Kasumi-1 (cell line): ENCODE results near the gene EMILIN2.

Experiments used
- DNase-seq, 2 experiments: peaks; one replicate each; lab custom pipeline; 2025; lab: John Stamatoyannopoulos, UW

The EMILIN2 gene

DNA sequence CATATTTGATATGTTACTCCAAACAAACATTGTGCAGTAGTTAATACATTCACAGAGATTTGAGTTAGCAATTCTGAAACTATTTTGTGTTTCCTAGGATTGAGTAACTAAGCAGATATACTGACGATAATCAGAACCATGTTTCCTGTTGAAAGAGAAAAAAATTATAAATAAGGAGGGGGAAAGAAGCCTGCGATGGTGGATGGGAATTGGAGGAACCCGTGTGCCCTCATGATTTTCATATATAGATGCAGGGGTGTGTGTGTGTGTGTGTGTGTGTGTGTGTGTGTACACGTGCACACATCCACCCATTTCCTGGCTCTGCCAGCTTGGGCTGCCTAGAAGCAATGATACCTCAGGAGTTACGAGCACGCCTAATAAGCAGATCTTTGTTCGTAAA is 109.2 kb downstream of the EMILIN2 start:
- DNase-seq = no peak

GRCh38 chr18:2958819-2959298 is 112.1 kb downstream of the EMILIN2 start:
- DNase-seq = no peak

DNA sequence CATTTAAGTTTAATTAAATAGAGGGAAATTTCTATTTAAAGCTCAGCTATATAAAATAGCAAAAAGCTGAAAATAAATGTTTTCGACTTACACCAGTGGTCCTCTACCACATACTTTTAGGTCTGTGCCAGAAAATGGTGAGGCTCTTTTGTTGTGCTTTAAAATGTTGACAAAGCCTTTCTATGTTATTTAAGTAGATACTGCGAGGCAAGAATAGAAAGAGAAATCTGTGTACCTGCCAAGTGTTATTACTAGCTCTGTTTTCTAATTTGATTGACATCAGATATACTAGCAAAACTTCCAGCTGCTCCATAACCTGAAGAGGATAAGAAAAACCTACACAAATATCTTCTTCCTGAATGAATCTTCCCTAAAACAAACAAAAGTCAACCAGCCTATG is 112.5 kb downstream of the EMILIN2 start:
- DNase-seq = no peak

DNA sequence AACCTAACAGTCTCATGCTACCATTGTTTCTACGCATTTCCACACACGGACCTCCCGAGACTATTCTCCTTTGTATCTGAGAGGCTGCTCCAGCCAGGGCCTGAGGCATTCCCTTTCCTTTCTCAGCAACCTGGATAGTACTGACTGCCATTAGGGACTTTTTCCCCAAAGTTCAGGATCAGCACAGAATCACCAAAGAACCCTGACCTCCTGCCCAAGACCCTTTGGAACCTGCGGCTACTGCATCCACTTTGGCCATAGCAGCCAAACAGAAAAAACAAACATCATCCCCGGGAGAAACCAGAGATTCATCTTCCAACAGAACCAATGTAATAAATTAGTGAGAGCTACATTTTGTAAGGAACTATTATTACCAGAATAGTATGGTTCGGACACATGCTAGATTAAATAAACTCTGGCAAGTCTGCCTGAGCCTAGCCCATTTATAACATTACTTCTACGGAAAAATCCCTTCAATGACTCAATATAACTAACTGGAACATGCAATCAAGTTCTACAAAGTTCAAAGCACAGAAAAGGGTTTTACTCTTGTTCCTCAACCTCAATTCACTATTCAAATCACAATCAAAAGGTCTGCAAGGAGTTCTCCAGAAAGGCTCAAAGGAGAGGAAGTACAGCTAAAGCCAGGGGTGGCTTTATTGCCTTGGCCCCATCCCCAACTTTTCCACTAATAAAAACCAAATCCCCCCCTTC is 114.3 kb downstream of the EMILIN2 start:
- no peak for DNase-seq

- DNase-seq = peak; percentile 30 to 35
Observed at GRCh38 chr18:2961821-2962220, 115.0 kb downstream of the EMILIN2 start.

DNA sequence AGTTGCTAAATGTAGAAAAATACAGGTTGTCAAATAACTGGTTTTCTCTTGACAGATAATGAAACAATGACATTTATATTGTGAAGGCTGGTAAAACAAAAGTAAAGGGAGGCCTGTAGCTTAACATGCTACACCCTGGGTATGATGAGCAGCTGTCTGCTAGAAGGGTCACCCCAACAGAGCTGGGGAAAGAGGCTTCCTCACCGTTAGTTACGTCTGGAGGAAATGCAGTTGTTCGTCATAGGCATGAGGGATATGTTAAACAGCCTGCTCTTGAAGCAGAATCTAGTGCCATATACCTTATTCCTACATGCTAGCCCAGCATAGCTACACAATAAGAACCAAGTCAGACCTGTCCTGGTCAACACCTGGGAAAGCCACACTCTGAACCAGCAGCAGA is 116.2 kb downstream of the EMILIN2 start:
- DNase-seq = no peak

DNA sequence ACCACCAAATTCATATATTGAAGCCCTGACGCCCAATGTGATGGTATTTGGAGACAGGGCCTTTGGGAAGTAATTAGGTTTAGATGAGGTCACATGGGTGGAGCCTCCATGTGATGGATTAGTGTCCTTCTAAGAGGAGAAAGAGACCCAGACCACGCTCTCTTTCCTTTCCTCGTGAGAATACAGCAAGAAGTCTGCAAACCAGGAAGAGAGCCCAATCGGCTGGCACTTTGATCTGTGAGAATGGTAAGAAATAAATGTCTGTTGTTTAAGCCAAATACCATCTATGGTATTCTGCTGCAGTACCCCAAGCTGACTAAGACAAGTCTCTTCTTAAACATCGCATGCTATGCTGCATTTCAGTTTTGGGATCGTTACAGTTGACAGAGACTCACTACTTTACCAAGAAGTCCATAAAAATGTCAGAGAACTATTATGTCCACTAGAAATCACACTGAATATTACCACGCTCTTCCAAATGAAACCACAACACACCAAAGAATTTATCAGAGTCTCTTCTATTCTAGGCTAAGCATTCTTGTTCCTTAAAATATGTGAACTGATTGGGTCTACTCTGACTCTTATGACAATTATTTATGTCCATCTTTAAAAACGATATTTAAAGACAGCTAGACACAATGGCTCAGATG is 117.7 kb downstream of the EMILIN2 start:
- no peak for DNase-seq
